PC-9 (cell line): ENCODE data around the gene DST. TPM values are rescaled to one million over a fixed set of nuclear protein-coding genes. Genes with fewer than 3 reads are reported as not detected.

Experiments used
- BruUV-seq: library from RNA; stranded (reverse); fragments of 400-500 nt; replicated peaks from 2 replicates; lab custom pipeline; 2021; lab: Mats Ljungman, UMichigan
- CTCF ChIA-PET: fragments of 300-600 bp; sonication (Branson Sonifier 250); formaldehyde crosslinking; loops from one replicate; lab custom pipeline; 2022; ENCODE audit warnings: antibody characterized with exemption; lab: Charles Lee
- POLR2A ChIA-PET: fragments of 300-600 bp; sonication (Branson Sonifier 250); formaldehyde crosslinking; loops from one replicate; lab custom pipeline; 2022; ENCODE audit warnings: antibody characterized with exemption; ENCODE audit not compliant: unreplicated experiment; lab: Charles Lee
- DNase-seq, 2 experiments: peaks; one replicate each; pipeline versions ENCODE4 v3.0.0 to v3.0.0-alpha.2; 2015 to 2022; ENCODE audit warnings: mixed read lengths in 1 of 2
- H2AFZ ChIP-seq: fragments of 200-600 bp; sonication (generic); 2 replicates; pipeline ENCODE4 v1.8.1; 2017; ENCODE audit warnings: antibody characterized with exemption
- H3F3A ChIP-seq: fragments of 200-600 bp; sonication (generic); 2 replicates; pipeline ENCODE4 v1.8.1; 2017; ENCODE audit warnings: antibody characterized with exemption, mild to moderate bottlenecking, low read depth; ENCODE audit not compliant: insufficient read depth
- H3K27ac ChIP-seq: fragments of 200-600 bp; sonication (generic); 2 replicates; pipeline ENCODE4 v1.6.1; 2016; ENCODE audit warnings: mixed run types
- H3K27me3 ChIP-seq: fragments of 200-600 bp; sonication (generic); 2 replicates; pipeline ENCODE4 v1.6.1; 2016; ENCODE audit warnings: low read depth, mixed run types; ENCODE audit not compliant: insufficient read depth
- H3K36me3 ChIP-seq: fragments of 200-600 bp; sonication (generic); 2 replicates; pipeline ENCODE4 v1.6.1; 2016; ENCODE audit warnings: low read depth, mixed run types
- H3K4me1 ChIP-seq: fragments of 200-600 bp; sonication (generic); replicated peaks from 2 replicates; pipeline ENCODE4 v1.6.1; 2016; ENCODE audit warnings: mixed run types; ENCODE audit not compliant: insufficient read depth
- H3K4me2 ChIP-seq: fragments of 200-600 bp; sonication (generic); 2 replicates; pipeline ENCODE4 v1.6.1; 2017; ENCODE audit warnings: mixed run types
- H3K4me3 ChIP-seq: fragments of 200-600 bp; sonication (generic); 2 replicates; pipeline ENCODE4 v1.6.1; 2016; ENCODE audit warnings: mixed run types
- H3K79me2 ChIP-seq: fragments of 200-600 bp; sonication (generic); 2 replicates; pipeline ENCODE4 v1.6.1; 2017; ENCODE audit warnings: low read depth, mixed run types
- H3K9me2 ChIP-seq: fragments of 200-600 bp; sonication (generic); 2 replicates; pipeline ENCODE4 v1.8.1; 2017; ENCODE audit warnings: mild to moderate bottlenecking; ENCODE audit not compliant: insufficient read depth
- H3K9me3 ChIP-seq: fragments of 200-600 bp; sonication (generic); 2 replicates; pipeline ENCODE4 v1.8.1; 2016; ENCODE audit warnings: low read depth; ENCODE audit not compliant: insufficient read depth
- H4K20me1 ChIP-seq: fragments of 200-600 bp; sonication (generic); 2 replicates; pipeline ENCODE4 v1.8.1; 2017; ENCODE audit not compliant: insufficient read depth
- EZH2 ChIP-seq: fragments of 200-600 bp; sonication (generic); IDR thresholded peaks from 2 replicates; pipeline ENCODE4 v1.8.0; 2017; ENCODE audit warnings: antibody characterized with exemption, low read depth
- intact Hi-C: fragments of 100-400 bp; cut with micrococcal nuclease; formaldehyde crosslinking; loops from one replicate; pipeline ENCODE4 v1.10.0; 2022; ENCODE audit not compliant: unreplicated experiment
- total RNA-seq: library from RNA; stranded (reverse); gene quantifications from 2 replicates; pipeline ENCODE4 v1.2.3, GENCODE V29; 2021
- TF ChIP-seq, protein P1 (sequence below): fragments of 200-600 bp; sonication (generic); conservative IDR thresholded peaks from 2 replicates; pipeline ENCODE4 v1.6.1; 2017; ENCODE audit warnings: mixed run types, antibody characterized with exemption, mild to moderate bottlenecking, moderate library complexity

The DST gene
- total RNA-seq, 1 experiment from 2014 or later, result 217 TPM

DNA sequence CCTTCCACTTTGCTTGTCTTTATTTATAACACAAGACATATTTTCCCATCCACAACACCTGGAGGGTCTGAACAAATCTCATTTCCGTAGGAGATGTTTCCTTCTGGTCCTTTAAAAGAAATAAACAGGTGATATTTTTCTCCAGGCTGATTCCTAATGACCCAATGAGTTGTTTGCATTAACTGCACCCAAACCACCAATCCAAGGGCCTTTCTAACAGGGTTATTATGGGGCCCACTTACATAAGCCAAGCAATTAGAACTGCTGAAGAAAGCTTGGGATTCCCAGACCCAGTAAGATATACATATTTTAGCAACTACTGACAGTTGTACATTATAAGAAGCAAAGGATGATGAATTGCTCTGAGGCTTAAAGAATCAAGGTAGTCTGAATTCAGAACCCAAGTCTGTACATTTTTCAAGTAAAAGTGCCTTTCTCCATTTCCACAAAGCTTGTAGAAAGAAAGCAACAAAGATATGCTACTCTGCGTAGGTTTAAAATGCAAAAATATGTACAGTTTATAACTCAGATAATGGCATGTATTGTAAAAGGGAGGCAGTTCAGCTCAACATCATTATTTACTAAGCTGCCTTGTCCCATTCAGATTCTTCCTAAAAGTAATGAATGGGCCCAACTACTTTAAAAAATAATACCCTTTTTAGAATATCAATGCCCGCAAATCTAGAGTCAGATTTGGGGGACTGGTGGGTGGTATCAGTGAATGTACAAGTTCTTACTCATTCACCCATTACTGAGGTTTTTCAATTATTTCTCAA, 120.0 kb downstream of the DST start:
- Histone ChIP-seq H3K4me3 (no peak overlapping the region), H3K9me3 (no peaks in the 10 kb centered on the region), H3K9me2 (no peaks in the 10 kb centered on the region), H3K4me2 (no peak overlapping the region), H3K36me3 (peaks cover 7% of the 10 kb centered on the region; the same call in 1 of the 2 replicates), H3K4me1 (no peaks in the 10 kb centered on the region), H2AFZ (no peak overlapping the region), H3K27me3 (no peaks in the 10 kb centered on the region), H3K79me2 (no peaks in the 10 kb centered on the region), H4K20me1 (no peaks in the 10 kb centered on the region; the same call in 1 of the 2 replicates), H3F3A (no peaks in the 10 kb centered on the region), H3K27ac (no peak overlapping the region)
- no peak for DNase-seq
- TF ChIP-seq EZH2, result no peak
- TF ChIP-seq, protein P1, sequence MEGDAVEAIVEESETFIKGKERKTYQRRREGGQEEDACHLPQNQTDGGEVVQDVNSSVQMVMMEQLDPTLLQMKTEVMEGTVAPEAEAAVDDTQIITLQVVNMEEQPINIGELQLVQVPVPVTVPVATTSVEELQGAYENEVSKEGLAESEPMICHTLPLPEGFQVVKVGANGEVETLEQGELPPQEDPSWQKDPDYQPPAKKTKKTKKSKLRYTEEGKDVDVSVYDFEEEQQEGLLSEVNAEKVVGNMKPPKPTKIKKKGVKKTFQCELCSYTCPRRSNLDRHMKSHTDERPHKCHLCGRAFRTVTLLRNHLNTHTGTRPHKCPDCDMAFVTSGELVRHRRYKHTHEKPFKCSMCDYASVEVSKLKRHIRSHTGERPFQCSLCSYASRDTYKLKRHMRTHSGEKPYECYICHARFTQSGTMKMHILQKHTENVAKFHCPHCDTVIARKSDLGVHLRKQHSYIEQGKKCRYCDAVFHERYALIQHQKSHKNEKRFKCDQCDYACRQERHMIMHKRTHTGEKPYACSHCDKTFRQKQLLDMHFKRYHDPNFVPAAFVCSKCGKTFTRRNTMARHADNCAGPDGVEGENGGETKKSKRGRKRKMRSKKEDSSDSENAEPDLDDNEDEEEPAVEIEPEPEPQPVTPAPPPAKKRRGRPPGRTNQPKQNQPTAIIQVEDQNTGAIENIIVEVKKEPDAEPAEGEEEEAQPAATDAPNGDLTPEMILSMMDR, result no peak
- ChIA-PET POLR2A (no interaction called here), CTCF (no interaction called here)
- BruUV-seq, result no TSS peak
- intact Hi-C loops, result no loop called here

DNA sequence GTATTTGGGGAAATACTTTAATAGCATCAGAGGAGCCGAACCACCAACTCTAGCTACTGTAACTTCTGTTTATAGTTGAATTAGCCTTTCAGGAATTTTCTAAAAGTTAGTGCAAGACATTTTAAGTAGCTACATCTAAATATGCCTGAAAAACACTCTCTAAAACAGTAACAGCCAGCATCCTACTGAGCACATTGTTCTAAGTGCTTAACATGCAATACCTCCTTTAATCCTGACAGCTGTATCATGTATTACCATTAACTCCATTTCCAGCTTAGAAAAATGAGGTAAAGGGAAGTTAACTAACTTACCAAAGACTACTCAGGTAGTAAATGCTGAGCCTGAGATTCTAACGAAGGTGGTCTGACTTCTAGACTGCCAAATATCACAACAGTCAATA, 120.7 kb downstream of the DST start:
- Histone ChIP-seq H3F3A (no peaks in the 10 kb centered on the region), H3K27ac (no peak overlapping the region), H3K4me1 (no peaks in the 10 kb centered on the region), H3K27me3 (no peaks in the 10 kb centered on the region), H3K36me3 (peaks cover 10% of the 10 kb centered on the region), H2AFZ (no peak overlapping the region), H3K9me2 (no peaks in the 10 kb centered on the region), H3K9me3 (no peaks in the 10 kb centered on the region), H3K4me2 (no peak overlapping the region), H3K4me3 (no peak overlapping the region), H3K79me2 (no peaks in the 10 kb centered on the region), H4K20me1 (no peaks in the 10 kb centered on the region; the same call in 1 of the 2 replicates)
- BruUV-seq, result no TSS peak
- ChIA-PET CTCF (interaction anchor here (0.6 kb wide), 2 partner anchors 73 to 154 kb away, joined by 3 read pairs; no protein-coding TSS in a partner anchor), POLR2A (no interaction called here)
- TF ChIP-seq, protein P1, result no peak
- no peak for TF ChIP-seq EZH2
- DNase-seq, result no peak
- intact Hi-C loops, result no loop called here

DNA sequence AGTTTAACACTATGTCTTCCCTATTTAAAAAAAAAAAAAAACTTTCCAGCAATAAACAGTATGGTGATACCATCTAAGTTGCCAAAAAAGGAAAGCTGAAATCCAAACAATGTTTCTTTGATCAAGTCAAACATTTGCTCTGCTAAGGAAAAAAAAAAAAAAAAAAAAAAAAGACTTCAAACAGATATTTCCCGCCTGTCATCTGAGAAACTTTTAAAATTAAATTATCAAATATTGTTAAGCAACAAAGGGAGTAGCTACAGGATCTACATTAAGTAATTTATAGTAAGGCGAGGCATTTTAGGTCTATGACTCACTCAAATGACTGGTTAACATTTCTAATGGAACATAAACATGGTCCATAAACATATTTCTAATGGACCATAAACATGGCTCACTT, 121.2 kb downstream of the DST start:
- no peak overlapping the region for H3K4me2 ChIP-seq
- H2AFZ ChIP-seq, result no peak overlapping the region
- no peak for TF ChIP-seq EZH2
- TF ChIP-seq, protein P1, result no peak
- H3K9me3 ChIP-seq, result no peaks in the 10 kb centered on the region
- ChIA-PET CTCF (interaction anchor here (0.6 kb wide), 2 partner anchors 74 to 154 kb away, joined by 3 read pairs; no protein-coding TSS in a partner anchor), POLR2A (no interaction called here)
- H3K4me1 ChIP-seq, result no peaks in the 10 kb centered on the region
- intact Hi-C loops, result no loop called here
- no peaks in the 10 kb centered on the region for H3K79me2 ChIP-seq
- no peak for DNase-seq
- no peaks in the 10 kb centered on the region for H3K27me3 ChIP-seq
- H3K4me3 ChIP-seq, result no peak overlapping the region
- BruUV-seq, result no TSS peak
- no peak overlapping the region for H3K27ac ChIP-seq
- H4K20me1 ChIP-seq, result no peaks in the 10 kb centered on the region; the same call in 1 of the 2 replicates
- no peaks in the 10 kb centered on the region for H3F3A ChIP-seq
- no peaks in the 10 kb centered on the region for H3K9me2 ChIP-seq
- peaks cover 8% of the 10 kb centered on the region for H3K36me3 ChIP-seq
